ENCODE data around the gene MTG2.

MTG2 gene

DNA sequence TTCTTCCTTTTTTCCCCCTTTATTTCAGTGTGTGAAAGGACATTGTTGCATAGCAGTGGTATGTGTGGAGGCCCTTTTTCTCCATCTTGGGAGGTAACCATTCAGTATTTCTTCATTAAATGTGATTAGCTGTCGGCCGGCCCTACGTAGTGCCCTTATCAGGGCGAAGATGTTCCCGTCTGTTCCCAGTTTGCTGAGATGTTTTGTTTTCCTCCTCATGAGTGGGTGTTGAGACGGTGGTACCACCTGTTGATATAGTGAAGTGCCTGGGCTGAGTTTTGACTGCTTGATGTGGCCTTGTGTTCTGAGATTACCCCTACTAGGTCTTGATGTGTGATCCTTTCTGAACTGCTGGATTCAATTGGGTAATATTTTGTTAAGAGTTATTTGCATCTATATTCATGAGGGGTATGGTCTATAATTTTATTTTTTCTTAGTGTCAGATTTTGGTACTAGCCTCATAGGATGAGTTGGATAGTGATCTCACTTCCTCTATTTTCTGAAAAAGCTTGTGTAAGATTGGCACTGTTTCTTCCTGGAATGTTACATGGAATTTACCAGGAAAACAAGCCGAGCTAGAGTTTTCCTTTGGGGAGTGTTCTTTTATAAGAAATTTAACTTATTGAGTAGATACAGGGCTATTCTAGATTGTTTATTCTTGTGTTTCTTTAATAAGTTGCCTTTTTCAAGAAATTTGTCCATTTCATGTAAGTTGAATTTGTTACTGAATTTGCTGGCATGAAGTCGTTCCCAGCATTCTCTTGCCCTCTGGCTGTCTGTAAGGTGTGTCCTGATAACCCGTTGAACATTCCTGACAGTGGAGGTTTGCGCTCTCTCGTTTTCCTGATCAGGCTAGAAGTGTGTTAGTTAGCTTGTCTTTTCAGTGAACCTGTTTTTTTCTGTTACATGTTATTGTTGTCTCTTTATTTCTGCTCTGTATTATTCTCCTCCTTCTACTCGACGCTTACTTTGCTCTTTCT is 4.3 kb downstream of the MTG2 start:
- DNase-seq, result no peak

DNA sequence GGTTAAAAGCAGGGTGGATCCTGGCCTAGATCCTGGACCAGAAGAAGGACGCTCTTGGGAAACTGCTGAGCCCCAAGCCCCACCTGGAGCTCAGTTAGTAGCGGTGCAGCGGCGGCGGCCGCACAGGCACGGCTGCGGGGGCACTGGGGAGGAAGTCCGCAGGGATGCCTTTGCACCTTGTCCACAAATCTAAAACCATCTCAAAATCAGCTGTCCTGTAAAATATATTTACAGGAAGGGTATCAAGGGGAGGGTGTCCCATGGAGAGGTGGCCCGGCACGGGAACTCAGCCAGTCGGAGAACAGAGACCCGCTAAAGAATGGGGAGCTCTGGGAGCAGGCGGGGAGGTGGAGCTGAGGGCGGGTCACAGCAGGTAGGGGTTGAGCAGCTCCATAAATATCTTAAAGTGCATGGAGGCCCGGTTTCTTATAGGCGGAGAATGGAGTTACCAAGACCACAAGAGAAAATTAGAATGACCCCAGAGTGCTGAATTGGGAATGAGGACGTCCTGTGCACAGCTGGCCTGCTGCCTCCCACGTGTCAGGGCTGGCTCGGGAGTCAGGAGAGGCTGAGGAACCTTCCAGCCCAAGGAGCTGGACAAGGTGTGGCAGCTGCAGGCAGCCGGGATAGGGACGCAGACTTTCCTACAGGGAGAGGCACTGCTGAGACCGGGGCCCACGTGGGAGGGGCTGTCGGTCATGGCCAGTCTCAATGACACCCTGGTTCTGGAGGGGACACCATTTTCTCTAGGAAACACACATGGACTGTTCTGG is 8.0 kb downstream of the MTG2 start:
- no peak for DNase-seq

DNA sequence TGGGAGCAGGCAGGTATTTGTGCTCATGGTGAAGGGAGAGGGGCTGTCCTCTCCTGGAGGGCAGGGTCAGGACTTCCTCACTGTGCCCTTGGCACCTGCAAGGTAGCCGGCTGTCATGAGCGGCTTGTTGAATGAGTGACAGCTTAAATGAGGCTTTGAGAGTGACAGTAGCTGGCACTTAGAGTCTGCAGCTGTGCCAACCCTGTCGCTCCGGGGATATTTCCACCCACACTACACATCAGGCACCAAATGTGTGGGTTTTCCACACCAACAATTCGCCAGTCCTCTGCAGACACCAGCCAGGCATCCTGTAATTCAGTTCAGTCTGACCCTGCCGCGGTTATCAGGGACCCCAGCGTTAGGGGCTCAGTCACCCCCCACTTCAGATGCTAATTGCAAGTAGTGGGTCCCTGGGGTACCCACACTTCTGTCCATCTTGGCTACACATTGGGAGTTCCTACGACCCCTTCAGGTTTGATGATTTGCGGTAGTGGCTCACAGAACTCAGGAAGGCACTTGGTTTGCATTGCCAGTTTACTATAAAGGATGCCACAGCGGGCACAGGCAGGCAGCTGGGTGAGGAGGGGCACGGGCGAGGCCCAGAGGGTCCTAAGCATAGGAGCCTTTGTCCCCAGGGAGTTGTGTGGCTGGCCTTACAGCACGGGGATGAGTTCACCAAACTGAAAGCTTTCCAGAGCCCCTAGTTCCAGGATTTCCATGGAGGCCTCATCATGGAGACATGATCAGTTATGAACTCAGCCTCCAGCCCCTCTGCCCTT is 9.1 kb downstream of the MTG2 start:
- no peak for DNase-seq

DNA sequence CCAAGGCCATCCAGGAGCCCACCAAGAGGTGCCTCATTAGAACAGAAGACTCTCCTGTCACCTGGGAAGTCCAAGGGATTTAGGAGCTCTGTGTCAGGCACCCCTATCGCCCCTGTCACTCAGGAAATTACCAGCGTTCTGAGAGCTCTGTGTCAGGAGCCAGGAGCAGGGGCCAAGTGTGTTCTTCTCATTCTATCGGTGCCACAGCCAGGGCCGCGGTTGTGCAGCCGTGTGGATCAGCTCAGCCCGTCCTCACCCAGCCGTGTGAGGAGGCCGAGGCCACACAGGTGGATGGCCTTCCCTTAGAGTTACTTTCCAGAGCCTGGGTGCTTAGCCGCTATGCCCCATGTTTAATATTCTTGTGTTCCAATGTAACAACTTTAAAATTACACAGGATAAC is 9.8 kb downstream of the MTG2 start:
- DNase-seq, result no peak

DNA sequence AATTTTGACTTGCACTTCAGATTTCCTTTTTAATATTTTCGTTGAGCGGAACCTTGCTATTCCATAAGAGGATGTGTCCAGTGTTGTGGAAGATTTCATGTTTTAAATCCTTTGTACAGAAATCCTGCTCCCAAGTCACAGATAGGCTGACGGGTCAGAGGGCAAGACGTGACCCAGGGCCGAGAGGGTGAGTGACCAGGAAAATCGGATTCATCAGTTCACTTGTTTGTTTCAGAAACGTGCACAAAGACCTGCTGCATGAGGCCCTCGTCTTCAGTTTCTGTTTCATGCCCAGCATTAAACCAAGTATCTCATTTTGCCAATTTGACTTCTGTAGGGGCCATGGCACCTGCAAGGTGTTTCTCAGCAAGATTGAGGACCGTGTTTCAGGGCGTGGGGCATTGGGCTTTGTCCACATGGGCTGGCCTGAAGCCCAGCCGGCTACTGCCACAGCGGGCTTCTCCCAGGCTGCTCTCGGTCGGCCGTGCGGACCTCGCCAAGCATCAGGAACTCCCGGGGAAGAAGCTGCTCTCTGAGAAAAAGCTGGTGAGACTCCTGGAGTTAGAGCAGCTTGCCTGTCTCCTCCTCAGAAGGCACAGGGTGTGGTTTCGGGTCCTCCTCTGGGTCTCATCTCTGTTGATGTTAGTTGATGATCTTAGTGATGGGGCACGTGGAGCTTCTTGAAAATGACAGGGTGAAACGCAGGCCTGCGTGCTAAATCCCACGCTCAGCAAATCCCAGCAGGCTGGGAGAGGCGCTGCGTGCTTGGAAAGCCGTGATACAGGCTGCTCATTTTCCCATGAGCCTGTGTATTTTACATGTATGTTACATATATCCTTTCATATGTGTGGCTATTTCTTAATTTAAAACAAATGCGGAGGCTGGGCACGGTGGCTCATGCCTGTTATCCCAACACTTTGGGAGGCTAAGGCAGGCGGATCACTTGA is 10.5 kb downstream of the MTG2 start:
- no peak for DNase-seq

DNA sequence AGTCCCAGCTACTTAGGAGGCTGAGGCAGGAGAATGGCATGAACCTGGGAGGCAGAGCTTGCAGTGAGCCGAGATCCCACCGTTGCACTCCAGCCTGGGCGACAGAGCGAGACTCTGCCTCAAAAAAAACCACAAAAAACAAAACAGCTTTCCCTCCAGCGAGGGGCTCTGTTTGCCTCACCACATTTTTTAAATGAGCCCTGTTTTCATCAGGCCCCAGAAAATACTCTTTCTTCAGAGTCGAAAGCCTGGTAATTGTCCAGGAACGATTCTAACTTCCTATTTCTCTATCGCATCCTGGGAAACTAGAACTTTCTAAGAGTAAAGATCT is 12.2 kb downstream of the MTG2 start:
- no peak for DNase-seq

DNA sequence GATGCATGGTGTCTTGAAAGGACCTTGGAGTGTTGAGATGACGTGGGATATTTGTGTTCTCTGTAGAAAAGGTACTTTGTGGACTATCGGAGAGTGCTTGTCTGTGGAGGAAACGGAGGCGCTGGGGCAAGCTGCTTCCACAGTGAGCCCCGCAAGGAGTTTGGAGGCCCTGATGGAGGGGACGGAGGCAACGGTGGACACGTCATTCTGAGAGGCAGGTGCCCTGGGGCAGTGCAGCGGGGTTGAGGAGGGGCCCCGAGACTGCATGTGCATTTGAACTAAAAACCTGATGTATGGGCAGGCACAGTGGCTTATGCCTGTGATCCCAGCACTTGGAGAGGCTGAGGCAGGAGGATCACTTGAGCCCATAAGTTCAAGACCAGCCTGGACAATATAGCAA is 12.9 kb downstream of the MTG2 start:
- DNase-seq, result no peak

DNA sequence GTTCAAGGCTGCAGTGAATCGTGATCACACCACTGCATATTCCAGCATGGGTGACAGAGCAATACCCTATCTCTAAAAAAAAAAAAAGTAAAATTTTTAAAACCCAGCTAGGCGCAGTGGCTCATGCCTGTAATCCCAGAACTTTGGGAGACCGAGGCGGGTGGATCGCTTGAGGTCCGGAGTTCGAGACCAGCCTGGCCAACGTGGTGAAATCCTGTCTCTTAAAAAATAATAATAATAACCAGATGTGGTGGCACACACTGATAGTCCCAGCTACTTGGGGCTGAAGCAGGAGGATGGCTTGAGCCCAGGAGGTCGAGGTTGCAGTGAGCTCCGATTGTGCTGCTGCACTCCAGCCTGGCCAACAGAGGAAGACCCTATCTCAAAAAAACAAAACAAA is 13.5 kb downstream of the MTG2 start:
- DNase-seq, result no peak

DNA sequence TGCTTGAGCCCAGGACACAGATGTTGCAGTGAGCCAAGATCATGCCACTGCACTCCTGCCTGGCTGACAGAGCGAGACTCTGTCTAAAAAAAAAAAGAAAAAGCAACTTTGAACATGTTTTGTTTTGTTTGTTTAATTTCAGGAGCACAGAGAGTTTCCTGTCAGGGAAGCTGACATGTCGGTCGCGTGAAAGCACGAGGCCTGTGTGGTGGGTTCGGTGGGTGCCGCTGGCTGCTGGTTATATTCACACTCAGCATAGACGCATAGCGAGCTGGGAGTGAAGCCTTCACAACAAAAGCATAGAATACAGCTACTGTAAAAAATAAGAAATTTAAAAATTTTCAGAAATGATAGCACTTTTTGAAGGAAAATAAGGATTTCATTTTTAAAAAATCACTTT is 14.5 kb downstream of the MTG2 start:
- DNase-seq, result no peak

DNA sequence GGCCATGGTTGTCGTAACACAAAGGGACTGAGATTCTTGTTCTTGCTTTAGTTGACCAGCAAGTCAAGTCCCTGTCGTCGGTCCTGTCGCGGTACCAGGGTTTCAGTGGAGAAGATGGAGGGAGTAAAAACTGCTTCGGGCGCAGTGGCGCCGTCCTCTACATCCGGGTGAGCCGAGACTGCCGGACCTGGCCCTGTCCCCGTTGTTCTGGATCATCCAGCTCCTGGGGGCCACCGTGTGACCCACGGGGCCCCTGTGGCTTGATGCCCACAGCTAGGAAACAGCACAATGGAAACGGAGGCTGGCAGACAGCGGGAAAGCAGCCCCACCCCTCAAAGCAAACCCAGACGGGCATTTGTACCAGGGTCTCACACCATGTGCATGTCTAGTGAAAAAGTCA is 15.0 kb downstream of the MTG2 start:
- no peak for DNase-seq

DNA sequence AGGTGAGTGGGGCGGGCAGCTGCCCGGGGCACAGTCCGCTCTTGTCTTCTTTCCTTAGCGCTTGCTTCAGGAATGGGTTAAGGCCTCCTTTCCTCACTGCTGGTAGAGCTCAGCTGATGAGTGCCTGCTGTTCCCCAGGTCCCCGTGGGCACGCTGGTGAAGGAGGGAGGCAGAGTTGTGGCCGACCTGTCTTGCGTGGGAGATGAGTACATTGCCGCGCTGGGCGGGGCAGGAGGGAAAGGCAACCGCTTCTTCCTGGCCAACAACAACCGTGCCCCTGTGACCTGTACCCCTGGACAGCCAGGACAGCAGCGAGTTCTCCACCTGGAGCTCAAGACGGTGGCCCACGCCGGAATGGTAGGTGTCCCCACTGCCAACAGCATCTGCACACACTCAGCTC is 15.7 kb downstream of the MTG2 start:
- no peak for DNase-seq

DNA sequence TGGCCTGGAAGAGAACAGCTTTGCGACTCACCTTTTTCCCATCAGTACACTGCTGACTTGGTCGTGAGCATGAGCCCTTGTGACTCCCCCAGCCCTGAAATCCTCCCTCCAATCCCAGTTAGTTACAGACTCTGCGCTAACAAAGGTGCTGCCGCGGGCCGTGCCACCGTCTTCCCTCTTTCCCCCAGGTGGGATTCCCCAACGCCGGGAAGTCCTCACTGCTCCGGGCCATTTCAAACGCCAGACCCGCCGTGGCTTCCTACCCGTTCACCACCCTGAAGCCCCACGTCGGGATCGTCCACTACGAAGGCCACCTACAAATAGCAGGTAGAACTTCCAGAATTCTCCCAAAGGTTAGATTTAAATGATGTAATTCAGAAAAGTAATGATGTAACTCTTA is 16.1 kb downstream of the MTG2 start:
- DNase-seq, result no peak

DNA sequence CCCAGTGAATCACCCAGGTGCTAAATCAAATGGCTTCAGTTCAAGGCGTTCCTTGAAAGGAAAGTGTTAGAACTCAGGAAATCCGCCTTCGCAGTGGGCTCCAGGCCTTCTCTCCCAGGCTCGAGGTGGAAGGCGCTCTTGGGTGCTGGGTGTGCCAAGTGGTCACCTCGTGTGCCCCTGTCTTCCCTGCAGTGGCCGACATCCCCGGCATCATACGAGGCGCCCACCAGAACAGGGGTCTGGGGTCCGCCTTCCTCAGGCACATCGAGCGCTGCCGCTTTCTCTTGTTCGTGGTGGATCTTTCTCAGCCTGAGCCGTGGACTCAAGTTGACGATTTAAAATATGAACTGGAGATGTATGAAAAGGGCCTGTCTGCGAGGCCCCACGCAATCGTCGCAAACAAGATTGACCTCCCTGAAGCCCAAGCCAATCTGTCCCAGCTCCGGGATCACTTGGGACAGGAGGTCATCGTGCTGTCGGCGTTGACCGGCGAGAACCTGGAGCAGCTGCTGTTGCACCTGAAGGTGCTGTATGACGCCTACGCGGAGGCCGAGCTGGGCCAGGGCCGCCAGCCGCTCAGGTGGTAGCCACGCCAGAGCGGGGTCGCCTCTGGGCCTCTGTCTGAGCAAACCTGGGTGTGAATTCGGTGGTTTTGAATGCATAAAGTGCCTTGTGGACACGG is 17.8 kb downstream of the MTG2 start:
- no peak for DNase-seq

DNA sequence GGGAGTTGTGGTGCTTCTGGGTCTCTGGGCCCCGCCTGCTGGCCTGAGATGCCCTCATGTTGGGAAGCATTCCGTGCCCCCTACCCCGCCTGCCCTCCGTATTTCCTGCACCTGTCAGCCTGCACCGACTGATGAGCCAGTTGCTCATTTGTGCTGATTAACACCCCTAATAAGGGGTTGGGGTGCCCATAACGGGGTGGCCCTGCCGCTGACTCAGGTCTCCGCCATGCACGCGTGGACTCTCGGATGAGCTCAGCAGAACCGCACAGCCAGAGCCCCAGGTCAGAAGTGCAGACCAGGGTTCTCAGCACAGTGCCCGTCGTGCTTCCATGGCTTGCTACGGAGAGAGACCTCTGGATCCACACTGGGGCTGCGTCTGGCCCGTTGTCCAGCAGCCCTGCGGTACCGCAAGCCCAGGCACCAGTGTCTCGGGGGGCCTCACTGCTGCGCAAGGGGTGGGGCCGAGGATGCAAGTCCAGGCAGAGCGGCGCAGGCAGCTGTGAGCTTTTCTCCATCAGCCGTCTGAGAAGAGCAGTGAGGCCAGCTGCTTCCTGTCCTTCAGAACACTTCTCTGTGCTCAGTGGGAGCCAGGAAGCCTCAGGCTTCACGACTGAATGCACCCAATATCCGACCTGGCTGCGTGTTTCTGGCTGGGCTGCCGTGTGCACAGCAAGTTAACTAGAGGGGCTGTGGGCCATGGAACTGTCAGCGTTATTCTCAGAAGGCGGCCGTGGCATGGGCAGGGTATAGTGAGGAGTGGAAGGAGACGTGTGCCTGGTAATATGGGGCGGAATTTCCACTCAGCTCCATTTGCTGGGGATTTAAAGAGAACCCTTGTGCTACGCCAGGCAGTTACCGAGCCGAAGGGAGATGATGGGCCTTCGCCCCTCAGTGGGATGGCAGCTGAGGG is 18.6 kb downstream of the MTG2 start:
- DNase-seq, result no peak

DNA sequence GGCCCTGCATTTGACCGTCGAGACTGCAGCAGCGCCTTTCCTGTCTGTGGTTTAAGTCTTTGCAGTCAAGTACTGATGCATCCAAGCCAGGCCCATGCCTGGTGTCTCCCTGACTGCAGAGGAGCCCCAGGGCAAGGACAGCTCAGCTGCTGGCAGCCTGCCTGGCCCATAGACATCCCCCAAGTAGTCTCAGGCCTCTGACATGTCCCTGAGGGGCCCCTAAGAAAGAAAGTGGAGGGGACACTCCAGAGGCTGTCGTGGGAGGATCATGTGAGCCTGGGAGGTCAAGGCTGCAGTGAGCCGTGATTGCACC is 19.2 kb downstream of the MTG2 start:
- no peak for DNase-seq

DNA sequence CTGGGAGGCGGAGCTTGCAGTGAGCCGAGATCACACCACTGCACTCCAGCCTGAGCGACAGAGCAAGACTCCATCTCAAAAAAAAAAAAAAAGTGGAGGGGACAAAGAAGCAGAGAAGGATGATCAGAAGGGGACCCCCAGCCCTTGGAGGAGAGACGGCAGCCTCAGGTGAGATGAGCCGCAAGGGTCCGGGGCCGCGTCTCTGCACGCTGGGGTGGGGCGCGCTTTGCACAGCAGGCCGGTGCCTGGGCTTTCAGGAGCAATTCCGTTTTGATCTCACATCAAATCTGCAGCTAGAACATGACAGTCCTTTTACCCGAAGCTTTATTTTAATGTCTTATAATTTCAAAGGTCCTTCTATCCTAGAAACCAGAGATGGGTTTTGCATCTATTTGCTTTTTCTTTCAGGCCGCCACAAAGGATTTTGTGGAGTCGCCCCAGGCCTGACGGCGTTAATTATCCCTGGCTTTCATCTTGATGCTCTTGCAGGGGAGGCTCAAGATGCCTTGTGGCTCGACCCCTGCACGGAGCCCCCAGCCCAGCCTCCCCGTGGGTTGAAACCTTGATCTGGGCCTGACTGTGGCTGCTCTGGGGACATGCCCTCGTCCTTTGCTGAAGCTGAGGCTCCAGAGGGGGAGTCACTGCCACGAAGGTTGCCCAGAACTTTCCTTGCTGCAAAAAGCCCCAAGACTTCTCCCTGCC is 20.0 kb downstream of the MTG2 start:
- no peak for DNase-seq

DNA sequence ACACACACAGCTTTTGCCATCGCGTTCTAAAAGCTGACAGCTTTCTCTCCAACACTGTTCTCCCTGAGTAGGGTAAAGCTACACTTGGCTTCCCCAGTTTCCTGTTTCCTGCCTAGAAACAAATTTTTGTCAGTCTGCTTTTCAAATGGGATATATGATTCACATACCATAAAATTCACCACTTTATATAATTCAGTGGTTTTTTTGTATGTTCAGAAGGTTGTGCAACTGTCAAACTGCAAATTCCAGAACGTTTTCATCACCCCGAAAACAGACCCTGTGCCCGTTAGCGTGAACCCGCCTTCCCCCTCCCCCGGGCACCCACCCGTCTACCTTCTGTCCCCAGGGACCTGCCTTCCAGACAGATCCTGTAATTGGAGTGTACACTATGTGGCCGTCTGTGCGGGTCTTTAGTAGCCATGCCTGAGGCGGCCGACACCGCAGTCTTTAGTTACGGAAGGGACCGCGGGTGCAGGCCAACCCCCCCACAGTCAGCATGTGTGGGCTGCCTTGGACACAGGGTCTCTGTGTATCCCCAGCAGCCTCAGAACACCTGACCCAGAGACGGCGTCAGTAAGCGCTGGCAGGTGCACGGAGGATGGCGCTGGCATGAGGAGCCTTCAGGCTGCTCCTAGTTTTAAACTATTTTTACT is 20.7 kb downstream of the MTG2 start:
- no peak for DNase-seq

DNA sequence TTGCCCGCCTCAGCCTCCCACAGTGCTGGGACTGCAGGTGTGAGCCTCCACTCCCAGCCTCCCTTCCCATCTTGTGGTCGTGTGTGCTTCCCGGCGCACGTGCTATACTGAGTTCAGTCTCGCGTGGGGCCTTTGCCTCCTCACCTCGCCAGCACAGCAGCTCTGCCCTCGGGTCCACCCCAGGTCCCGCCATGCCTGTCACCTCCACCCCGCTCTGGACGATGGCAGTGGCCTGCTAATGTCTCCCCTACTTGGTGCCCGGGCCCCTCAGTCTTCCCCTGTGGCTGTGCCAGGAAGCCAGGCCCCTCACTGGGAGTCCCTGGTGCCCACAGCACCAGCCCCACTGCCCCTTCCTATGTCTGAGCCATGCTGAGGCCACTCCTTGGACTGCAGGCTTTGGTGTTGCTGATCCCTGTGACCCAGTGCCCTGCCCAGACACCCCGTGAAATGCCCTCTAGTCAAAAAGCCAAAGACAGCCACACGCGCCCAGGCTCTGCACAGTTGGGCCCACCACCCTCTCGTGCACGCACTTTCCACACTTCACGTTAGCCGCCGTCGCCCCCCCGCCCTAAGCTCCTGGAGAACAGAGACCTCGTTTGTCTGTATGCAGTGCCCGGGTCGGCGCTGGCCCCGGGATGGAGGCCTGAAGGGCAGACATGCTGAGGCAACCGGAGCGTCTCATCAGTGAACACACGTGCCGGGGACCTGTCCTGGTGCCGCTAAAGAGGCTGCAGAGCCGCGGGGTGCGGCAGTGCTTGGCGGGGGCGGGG is 23.0 kb downstream of the MTG2 start:
- DNase-seq, result no peak

DNA sequence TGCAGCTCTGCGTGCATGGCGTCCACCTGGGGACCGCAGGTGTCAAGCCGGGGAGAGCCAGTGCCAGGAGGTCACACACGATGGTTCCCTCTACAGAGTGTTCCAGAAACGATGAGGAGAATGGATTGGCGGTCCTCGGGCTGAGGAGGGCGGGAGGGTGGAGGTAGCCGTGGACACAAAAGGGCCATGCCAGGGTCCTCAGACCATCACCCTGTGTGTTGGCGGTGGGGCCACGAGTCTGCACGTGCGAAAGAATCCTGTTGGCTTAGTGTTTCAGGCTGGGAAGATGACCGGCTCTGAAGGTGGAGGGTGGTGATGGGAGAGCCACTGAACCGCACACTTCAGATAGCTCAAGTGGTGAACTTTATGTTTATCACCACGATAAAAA is 23.6 kb downstream of the MTG2 start:
- DNase-seq, result no peak
